Measurements from ENCODE around the gene BDKRB2.

Gene BDKRB2

DNA sequence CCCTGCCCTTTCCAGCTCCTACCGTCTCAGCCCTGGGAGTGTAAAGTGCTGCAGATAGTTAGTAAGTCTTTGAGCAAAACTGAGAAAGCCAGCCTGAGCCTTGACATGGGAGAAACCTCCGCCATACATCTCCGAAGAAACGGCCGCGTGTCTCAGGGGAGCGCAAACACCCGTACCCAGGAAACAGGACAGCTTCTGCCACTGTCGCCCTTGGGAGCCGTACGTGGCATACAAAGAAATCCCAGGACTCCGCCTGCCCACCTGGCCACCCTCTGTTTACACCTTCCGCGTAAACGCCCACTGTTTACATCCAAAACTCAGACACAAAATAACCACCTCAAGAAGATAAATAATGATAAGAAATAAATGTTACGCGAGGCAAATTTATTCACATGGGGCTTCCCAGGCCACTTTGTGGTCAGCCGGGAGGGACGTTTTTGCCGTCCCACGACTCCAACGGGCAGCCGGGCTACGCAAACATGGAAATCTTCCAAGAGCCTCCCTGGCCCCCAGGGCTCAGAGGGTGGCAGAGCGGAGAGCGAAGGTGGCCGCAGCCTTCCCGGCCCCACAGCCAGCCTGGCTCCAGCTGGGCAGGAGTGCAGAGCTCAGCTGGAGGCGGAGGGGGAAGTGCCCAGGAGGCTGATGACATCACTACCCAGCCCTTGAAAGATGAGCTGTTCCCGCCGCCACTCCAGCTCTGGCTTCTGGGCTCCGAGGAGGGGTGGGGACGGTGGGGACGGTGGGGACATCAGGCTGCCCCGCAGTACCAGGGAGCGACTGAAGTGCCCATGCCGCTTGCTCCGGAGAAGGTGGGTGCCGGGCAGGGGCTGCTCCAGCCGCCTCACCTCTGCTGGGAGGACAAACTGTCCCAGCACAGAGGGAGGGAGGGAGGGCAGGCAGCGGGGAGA, at the start of gene BDKRB2:
Gene BDKRB2, plus strand, starts transcription at position 689 of the 908 bp plus-strand sequence. CDS start 32,269 bp downstream, outside the sequence.
- no peak within 1 kb of the TSS for H3K4me3 Mint-ChIP-seq
- DNase-seq (ENCODE audit: low spot score in 2 of 2) (no peak), ATAC-seq (ENCODE audit: low read depth) (no peak)
- H3K4me1 Mint-ChIP-seq, result no peaks in the 10 kb centered on the region
- peaks cover 13% of the 10 kb centered on the region for H3K27me3 Mint-ChIP-seq
- no peak within 1 kb of the TSS for H3K27ac Mint-ChIP-seq
- no peaks in the 10 kb centered on the region for H3K36me3 Mint-ChIP-seq
- H3K9me3 Mint-ChIP-seq, result no peaks in the 10 kb centered on the region

DNA sequence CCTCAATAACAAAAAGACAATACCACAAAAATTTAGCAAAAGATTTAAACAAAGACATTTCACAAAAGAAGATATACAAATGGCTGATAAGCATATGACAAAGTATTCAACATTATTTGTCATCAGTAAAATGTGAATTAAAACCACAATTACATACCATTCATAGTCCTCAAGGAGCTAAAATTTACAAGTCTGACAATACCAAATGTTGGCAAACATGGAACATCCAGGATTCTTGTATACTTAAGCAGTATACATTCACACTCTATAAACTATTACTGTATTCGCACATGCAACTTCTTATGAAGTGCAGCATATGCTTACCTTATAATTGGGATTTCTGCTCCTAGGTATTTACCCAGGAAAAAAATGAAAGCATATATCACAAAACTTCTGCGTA, 49.7 kb upstream of the BDKRB2 start:
- no peak for ATAC-seq (ENCODE audit: low read depth)
- DNase-seq (ENCODE audit: low spot score in 2 of 2), result no peak
- no peaks in the 10 kb centered on the region for H3K4me1 Mint-ChIP-seq

DNA sequence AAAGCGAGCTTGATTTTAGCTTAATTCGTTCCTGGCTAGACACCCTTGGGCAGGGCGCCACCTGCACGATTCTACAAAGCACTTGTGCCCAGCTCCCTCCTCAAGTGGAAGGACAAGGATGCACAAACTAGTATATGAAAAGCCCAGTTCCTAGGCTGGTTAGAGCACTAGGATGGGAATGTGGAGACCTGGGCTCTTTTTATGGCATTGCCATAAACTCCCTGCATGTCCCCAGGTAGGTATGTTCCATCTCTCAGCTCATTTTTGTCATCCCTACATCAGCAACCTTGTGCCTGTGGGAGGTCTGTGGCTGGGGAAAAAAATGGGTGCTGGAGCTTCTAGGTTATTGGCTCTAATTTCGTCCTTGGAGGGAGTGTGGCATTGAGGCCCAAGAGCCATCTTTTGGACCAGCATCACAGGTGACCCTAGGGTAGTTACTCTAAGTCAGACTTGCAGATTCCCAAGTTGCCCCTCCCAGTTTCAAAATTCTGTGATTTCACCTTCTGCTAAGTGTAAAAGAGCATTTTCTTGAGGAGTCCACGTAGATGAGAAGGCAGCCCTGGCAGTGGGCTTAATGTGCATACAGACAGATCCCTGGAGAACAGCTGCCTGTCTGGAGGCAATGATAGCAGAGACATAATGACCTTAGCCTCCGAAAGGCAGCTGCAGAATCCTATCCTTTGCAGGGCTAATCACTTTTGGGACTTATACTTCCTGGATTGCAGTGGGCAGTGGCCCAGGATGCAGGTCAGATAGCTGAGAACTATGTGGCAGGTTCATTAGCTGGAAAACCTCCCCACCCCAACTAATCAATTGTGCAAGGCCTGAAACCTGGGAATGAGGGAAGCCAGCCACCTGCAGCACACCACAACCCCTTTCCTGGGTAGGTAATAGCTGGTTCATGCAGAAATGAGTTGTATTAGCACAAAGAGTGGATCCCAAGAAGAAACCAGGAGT, 47.6 kb upstream of the BDKRB2 start:
- ATAC-seq (ENCODE audit: low read depth), result no peak
- Mint-ChIP-seq H3K27me3 (no peaks in the 10 kb centered on the region), H3K4me1 (no peaks in the 10 kb centered on the region), H3K36me3 (no peaks in the 10 kb centered on the region), H3K9me3 (no peaks in the 10 kb centered on the region), H3K4me3 (no peak overlapping the region), H3K27ac (no peak overlapping the region)
- no peak for DNase-seq (ENCODE audit: low spot score in 2 of 2)

More for the DNA sequence above, 49.7 kb upstream of the BDKRB2 start:
- no peaks in the 10 kb centered on the region for H3K27me3 Mint-ChIP-seq
- H3K4me3 Mint-ChIP-seq, result no peak overlapping the region
- H3K9me3 Mint-ChIP-seq, result no peaks in the 10 kb centered on the region
- no peaks in the 10 kb centered on the region for H3K36me3 Mint-ChIP-seq
- H3K27ac Mint-ChIP-seq, result no peak overlapping the region

DNA sequence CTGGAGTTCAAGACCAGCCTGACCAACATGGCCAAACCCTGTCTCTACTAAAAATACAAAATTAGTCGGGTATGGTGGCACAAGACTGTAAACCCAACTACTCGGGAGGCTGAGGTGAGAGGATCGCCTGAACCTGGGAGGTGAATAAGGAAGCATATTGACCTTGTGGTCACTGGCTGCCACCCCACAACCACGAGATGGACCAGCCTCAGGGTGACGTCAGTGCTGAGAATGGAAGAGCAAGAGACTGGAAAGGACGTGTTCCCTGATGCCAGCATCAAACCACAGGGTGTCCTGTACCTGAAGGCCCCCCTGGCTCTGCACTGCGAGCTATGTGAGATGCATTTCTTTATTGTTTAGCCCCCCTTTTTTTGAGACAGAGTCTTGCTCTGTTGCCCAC, 45.9 kb upstream of the BDKRB2 start:
- no peak overlapping the region for H3K27ac Mint-ChIP-seq

DNA sequence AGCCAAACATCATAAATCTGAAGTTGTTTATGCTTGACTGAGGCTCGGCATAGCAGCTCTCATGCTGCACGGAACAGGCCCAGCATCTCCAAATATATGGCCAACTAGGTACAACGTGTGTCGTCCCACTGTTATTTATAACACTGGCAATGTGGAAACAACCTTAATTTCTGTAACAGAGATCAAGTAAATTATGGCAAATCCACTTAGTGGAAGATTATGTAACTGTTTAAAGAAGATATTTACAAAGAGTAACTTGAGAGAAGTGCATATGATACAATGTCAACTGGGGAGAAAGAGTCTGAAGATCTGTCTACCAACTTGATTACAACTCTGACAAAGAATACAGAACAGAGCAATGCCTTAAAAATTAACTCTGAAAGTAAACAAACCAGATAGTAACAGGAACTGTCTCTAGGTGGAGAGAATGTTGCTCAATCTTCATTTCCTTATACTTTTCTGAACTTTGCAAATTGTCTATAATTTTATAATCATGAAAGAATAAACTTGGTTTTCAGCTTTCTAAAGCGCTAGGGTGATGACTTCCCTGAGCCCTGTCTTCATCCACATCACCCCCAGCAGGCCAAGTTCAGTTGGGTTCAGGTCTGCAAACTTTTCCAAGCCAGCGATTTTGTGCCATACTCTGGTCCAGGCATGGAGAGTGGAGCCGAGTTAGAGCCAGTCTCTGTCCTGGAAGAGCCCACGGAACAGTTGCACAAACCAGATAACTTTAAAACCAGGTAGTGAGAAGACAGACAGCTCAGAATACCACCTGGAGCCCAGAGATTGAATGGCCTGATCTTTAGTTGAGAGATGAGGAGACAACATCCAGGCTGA, 44.3 kb upstream of the BDKRB2 start:
- H3K4me3 Mint-ChIP-seq, result no peak overlapping the region

More for the DNA sequence above, 45.9 kb upstream of the BDKRB2 start:
- ATAC-seq (ENCODE audit: low read depth), result no peak
- Mint-ChIP-seq H3K9me3 (no peaks in the 10 kb centered on the region), H3K4me1 (no peaks in the 10 kb centered on the region), H3K4me3 (no peak overlapping the region), H3K36me3 (no peaks in the 10 kb centered on the region), H3K27me3 (peaks cover 2% of the 10 kb centered on the region)
- no peak for DNase-seq (ENCODE audit: low spot score in 2 of 2)

DNA sequence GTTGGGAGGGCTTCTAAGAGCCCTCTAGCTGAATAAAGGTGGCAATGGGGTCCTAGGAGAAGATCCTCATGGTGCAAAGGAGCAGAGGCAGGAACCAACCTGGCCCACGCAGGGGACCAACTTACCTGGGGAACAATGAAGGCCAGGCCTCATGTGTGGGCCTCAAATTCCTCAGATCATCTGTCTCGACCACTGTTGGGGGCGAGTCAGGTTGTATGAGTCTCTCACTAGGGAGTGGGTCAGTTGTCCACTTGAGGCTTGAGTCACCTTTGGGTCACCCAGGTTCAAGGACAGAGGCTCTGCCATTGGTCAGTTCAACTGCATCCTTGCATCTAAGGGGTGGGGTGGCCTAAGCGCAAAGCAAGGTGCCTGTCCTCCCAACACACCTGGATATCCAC, 43.7 kb upstream of the BDKRB2 start:
- Mint-ChIP-seq H3K27me3 (peaks cover 6% of the 10 kb centered on the region), H3K36me3 (no peaks in the 10 kb centered on the region), H3K9me3 (no peaks in the 10 kb centered on the region), H3K4me1 (no peaks in the 10 kb centered on the region), H3K27ac (no peak overlapping the region), H3K4me3 (no peak overlapping the region)
- no peak for ATAC-seq (ENCODE audit: low read depth)
- DNase-seq (ENCODE audit: low spot score in 2 of 2), result no peak

More for the DNA sequence above, 44.3 kb upstream of the BDKRB2 start:
- H3K36me3 Mint-ChIP-seq, result no peaks in the 10 kb centered on the region
- ATAC-seq (ENCODE audit: low read depth), result no peak
- no peaks in the 10 kb centered on the region for H3K4me1 Mint-ChIP-seq
- no peak for DNase-seq (ENCODE audit: low spot score in 2 of 2)
- H3K9me3 Mint-ChIP-seq, result no peaks in the 10 kb centered on the region
- H3K27ac Mint-ChIP-seq, result no peak overlapping the region
- H3K27me3 Mint-ChIP-seq, result peaks cover 6% of the 10 kb centered on the region

DNA sequence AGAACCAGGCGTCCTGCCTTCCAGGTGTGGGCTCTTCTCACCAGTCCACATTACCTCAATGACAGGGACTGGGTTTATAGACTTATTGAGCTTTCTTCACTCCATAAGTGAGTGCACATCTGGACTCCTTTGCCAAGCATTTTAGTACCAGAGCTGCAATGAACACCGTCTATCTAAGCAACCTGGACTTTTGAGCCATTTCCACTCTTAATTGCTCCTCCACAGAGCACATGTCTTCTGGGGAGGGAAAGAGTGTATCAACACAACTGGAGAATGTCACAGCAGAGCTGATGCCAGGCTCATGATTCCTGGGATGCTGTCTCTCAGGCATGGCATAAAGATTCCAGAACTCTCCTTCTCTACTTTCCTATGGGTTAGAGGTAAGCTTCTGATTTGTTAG, 43.0 kb upstream of the BDKRB2 start:
- ATAC-seq (ENCODE audit: low read depth), result no peak
- Mint-ChIP-seq H3K27ac (no peak overlapping the region), H3K27me3 (peaks cover 8% of the 10 kb centered on the region), H3K9me3 (no peaks in the 10 kb centered on the region), H3K36me3 (no peaks in the 10 kb centered on the region), H3K4me1 (no peaks in the 10 kb centered on the region), H3K4me3 (no peak overlapping the region)
- DNase-seq (ENCODE audit: low spot score in 2 of 2), result no peak

DNA sequence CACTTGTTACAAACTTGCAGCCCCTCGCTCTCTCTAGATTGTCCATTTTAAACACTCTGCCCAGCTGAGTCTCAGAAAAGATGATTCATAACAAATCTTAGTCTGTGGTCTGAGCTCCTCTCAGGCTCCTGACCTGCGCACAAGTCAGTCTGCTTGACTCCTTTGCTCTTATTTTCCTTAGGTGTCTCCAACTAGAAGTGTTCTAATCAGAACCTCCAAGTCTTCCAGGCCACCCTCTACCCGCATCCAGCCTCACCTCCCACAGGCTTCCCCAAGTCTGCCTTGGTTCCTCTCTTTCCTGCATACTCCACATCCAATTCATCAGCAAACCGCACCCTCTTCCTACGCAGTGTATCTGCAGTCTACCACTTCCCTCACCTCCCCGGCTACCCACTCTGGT, 42.4 kb upstream of the BDKRB2 start:
- no peak for ATAC-seq (ENCODE audit: low read depth)
- Mint-ChIP-seq H3K36me3 (no peaks in the 10 kb centered on the region), H3K27ac (no peak overlapping the region), H3K9me3 (no peaks in the 10 kb centered on the region), H3K27me3 (peaks cover 8% of the 10 kb centered on the region), H3K4me1 (no peaks in the 10 kb centered on the region), H3K4me3 (no peak overlapping the region)
- DNase-seq (ENCODE audit: low spot score in 2 of 2), result no peak

DNA sequence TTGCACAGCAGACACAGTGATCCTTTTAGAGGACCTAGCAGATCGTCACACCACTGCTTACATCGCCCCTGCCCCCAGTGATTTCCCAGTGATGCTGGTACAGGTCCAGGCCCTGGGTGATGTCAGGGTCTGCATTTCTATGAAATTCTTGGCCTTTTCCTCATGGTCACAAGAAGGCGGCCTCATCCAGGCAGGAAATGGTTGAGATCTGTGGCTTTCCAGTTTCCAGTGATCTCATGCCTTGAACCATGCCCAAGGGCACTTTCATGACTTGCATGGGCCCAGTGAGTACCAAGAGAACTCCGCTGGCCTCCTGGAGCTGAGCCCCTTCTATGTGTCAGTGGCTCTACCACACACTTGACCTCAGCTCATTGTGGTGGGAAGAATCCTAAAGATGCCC, 41.9 kb upstream of the BDKRB2 start:
- ATAC-seq (ENCODE audit: low read depth) (no peak), DNase-seq (ENCODE audit: low spot score in 2 of 2) (no peak)
- Mint-ChIP-seq H3K4me3 (no peak overlapping the region), H3K36me3 (no peaks in the 10 kb centered on the region), H3K4me1 (no peaks in the 10 kb centered on the region), H3K27me3 (peaks cover 8% of the 10 kb centered on the region), H3K27ac (no peak overlapping the region), H3K9me3 (no peaks in the 10 kb centered on the region)

DNA sequence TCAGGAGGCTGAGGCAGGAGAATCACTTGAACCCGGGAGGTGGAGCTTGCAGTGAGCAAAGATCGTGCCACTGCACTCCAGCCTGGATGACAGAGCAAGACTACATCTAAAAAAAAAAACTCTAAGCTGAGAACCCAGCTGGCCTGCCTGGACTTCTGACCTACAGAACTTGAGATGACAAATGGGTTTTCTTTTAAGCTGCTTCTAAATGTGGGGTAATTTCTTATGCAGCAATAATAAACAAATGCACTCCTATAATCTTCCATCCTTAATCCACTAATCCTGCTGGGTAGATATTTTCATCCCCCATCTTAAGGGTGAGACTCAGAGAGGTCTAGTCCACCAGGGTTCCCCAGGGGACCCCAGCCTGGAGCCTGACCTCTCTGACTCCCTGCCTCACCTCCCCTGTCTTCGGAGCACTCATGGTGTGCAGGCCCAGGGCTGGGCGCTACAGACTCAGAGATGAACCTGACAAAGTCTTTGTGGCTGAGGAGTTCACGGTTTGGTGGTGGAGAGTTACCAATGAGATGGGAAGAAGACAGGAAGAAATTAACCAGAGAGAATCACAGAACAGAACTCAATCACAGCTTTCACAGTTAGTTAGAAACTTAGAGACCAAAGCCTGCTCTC, 39.7 kb upstream of the BDKRB2 start:
- Mint-ChIP-seq H3K4me3 (no peak overlapping the region), H3K27me3 (peaks cover 8% of the 10 kb centered on the region), H3K36me3 (no peaks in the 10 kb centered on the region), H3K27ac (no peak overlapping the region), H3K9me3 (no peaks in the 10 kb centered on the region), H3K4me1 (no peaks in the 10 kb centered on the region)
- DNase-seq (ENCODE audit: low spot score in 2 of 2), result no peak
- ATAC-seq (ENCODE audit: low read depth), result no peak

DNA sequence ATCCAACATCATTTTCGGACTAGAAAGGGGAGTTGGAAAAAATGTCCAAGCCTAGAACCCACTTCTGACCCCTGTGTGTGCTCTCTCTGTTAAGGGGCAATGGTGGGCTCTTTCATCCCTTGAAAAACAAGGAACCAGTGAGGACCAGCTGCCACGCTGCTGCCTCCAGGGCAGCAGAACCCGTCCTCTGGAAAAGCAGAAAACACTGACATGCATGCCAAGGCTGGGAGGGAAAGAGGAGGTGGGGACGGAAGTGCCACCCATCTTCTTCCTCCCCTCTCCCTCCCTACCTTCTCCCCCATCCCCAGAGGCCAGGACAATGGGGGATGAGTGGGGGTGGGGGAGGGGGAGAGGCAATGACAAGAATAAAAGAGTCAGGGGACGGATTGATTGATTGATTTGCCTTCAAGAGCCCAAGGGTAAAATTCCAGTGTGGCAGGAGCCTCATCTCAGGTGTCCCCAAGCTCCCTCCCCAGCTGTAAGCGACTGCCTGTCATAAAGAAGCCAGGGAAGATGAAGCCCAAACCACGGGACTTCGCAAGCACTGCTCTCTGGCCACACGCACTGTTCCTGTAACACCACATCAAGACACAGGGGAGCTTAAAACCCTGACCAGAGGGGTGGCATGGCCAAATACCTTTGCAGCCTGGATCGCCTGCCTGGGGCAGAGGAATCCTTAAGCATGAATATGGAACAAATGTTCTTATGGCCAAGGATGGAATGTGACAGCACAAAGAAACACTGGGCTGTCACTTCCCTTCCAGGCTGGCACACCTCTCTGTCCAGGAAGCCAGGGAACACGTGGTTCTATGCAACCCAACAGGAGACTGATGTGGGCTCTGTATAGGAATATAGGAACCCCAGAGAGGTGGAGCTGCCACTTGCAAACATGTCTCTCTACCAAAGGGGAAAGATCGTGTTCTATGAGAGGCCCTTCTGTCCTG, 38.9 kb upstream of the BDKRB2 start:
- DNase-seq (ENCODE audit: low spot score in 2 of 2) (no peak), ATAC-seq (ENCODE audit: low read depth) (no peak)
- H3K4me1 Mint-ChIP-seq, result no peaks in the 10 kb centered on the region
- H3K27me3 Mint-ChIP-seq, result peaks cover 8% of the 10 kb centered on the region
- H3K9me3 Mint-ChIP-seq, result no peaks in the 10 kb centered on the region
- no peak overlapping the region for H3K27ac Mint-ChIP-seq
- H3K36me3 Mint-ChIP-seq, result no peaks in the 10 kb centered on the region
- no peak overlapping the region for H3K4me3 Mint-ChIP-seq

DNA sequence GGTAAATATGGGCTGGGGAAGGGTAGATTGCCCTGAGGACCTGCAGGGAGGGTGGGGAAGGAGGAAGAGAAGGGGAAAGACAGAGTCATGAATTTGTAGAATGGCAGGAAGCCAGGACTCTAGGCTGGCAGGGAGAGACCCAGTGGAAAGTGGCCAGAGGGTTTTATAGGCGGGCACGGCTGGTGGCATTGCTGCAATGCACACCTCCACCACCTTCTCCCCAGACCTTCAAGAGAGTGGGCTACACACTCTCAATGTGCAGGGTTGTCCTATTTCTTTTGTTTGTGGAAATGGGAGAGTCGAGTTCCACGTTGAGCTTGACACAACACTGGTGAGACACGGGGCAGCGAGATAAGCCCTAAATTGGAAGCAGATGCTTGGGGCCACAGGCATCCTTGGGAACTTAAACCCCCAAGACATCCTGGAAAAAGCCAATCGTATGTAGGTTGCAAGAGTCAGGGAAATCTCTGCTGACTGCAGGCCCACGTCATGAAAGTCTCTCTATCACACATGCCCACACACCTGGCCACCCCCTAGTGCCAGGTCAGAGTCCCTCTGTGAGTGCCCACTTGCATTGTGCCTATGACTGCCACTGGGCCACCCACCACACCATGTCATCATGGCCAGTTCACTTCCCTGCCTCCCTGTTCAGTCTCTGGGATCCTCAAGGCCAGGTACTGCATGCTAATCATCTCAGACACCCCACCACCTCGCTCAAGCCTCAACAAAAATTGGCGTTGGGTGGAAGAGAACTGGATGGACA, 38.0 kb upstream of the BDKRB2 start:
- ATAC-seq (ENCODE audit: low read depth) (no peak), DNase-seq (ENCODE audit: low spot score in 2 of 2) (no peak)
- Mint-ChIP-seq H3K27ac (no peak overlapping the region), H3K27me3 (peaks cover 10% of the 10 kb centered on the region), H3K4me3 (no peak overlapping the region), H3K9me3 (no peaks in the 10 kb centered on the region), H3K36me3 (no peaks in the 10 kb centered on the region), H3K4me1 (no peaks in the 10 kb centered on the region)

All from memory B cell (primary cell).